K562 (cell line): ENCODE data around the gene CNR1. TPM values are rescaled to one million over a fixed set of nuclear protein-coding genes. Genes with fewer than 3 reads are reported as not detected.
A peak's percentile ranks its signal among the peaks of the same experiment; 100 is the strongest.

Source experiments
- ATAC-seq: fragments of 200-7000 bp; cut with Tn5 transposase; 3 replicates; pipeline ENCODE4 v1.9.1; 2020; ENCODE audit warnings: moderate library complexity
- BruUV-seq: library from RNA; stranded (reverse); fragments of 400-500 nt; replicated peaks from 2 replicates; lab custom pipeline; 2021; lab: Mats Ljungman, UMichigan
- CTCF ChIA-PET: fragments of 300-600 bp; formaldehyde crosslinking; extraction: SDS; loops from one replicate; lab custom pipeline; 2021; ENCODE audit warnings: low intra/inter-chr PET ratio; lab: Yijun Ruan, JAX
- POLR2A ChIA-PET: fragments of 300-600, 350-650 bp; sonication (Branson Sonifier 250); formaldehyde crosslinking; extraction: SDS; loops from one replicate; lab custom pipeline; 2021; ENCODE audit warnings: antibody characterized with exemption, inconsistent platforms; lab: Yijun Ruan, JAX
- DNase-seq, 4 experiments: peaks; one replicate each; pipeline versions ENCODE4 v3.0.0 to v3.0.0-alpha.2; 2011 to 2018; ENCODE audit warnings: low spot score in 3 of 4, mixed read lengths in 3 of 4; ENCODE audit errors: extremely low read depth in 1 of 4
- FAIRE-seq: peaks from 2 replicates; lab custom pipeline; 2011; peaks lifted over from hg19 to GRCh38; lab: Jason Lieb, UNC
- H2AFZ ChIP-seq: 2 replicates; pipeline ENCODE4 v1.6.0; 2011; ENCODE audit warnings: low read depth, low read length, control low read depth, inconsistent platforms
- H3K27ac ChIP-seq: fragments of 200-600 bp; 3 replicates; pipeline ENCODE4 v1.8.0; 2011; ENCODE audit warnings: low read depth, mild to moderate bottlenecking, control low read depth, inconsistent platforms, low read length, moderate library complexity, mixed read lengths; ENCODE audit errors: extremely low read depth
- H3K27me3 ChIP-seq, 2 experiments: fragments of 300-600 bp in 1 of 2; 2 replicates in 1 of 2; 3 replicates in 1 of 2; pipeline versions ENCODE4 v1.6.0 to v1.8.0; 2011; ENCODE audit warnings: inconsistent platforms in 2 of 2, low read length in 2 of 2, mild to moderate bottlenecking in 1 of 2, mixed read lengths in 1 of 2, moderate library complexity in 1 of 2; ENCODE audit not compliant: control insufficient read depth in 2 of 2, insufficient read depth in 2 of 2
- H3K36me3 ChIP-seq: fragments of 300-600 bp; 3 replicates; pipeline ENCODE4 v1.8.0; 2011; ENCODE audit warnings: mild to moderate bottlenecking, low read length, inconsistent platforms; ENCODE audit not compliant: control insufficient read depth, insufficient read depth
- H3K4me1 ChIP-seq, 2 experiments: fragments of 200-600 bp in 1 of 2; replicated peaks in 1 of 2; 2 replicates in 1 of 2; 3 replicates in 1 of 2; pipeline versions ENCODE4 v1.5.1 to v1.8.0; 2011; ENCODE audit warnings: inconsistent platforms in 2 of 2, low read length in 2 of 2, mild to moderate bottlenecking in 1 of 2, mixed read lengths in 1 of 2, moderate library complexity in 1 of 2; ENCODE audit not compliant: control insufficient read depth in 2 of 2, insufficient read depth in 2 of 2
- H3K4me2 ChIP-seq: 2 replicates; pipeline ENCODE4 v1.6.1; 2011; ENCODE audit warnings: low read length, control low read depth, inconsistent platforms, mixed read lengths; ENCODE audit not compliant: insufficient read depth
- H3K4me3 ChIP-seq: fragments of 200-600 bp; sonication (generic), shearing (Covaris generic); 2 replicates; pipeline ENCODE4 v1.5.1; 2016; ENCODE audit warnings: control low read depth, inconsistent platforms
- H3K79me2 ChIP-seq: fragments of 200-600 bp; 3 replicates; pipeline ENCODE4 v1.8.0; 2011; ENCODE audit warnings: low read length, inconsistent platforms; ENCODE audit not compliant: control insufficient read depth, insufficient read depth
- H3K9ac ChIP-seq, 2 experiments: 2 replicates each; pipeline versions ENCODE4 v1.6.0 to v1.6.1; 2011; ENCODE audit warnings: low read depth in 2 of 2, low read length in 2 of 2, control low read depth in 1 of 2, inconsistent platforms in 1 of 2, mild to moderate bottlenecking in 1 of 2, mixed read lengths in 1 of 2; ENCODE audit not compliant: insufficient read depth in 1 of 2
- H3K9me1 ChIP-seq: one replicate; pipeline ENCODE4 v1.6.0; 2011; ENCODE audit warnings: inconsistent platforms, mild to moderate bottlenecking, low read length, moderate library complexity; ENCODE audit not compliant: control insufficient read depth, insufficient read depth
- H3K9me3 ChIP-seq: replicated peaks from 2 replicates; pipeline ENCODE4 v1.5.1; 2011; ENCODE audit warnings: low read depth, low read length, inconsistent platforms; ENCODE audit not compliant: control insufficient read depth, insufficient read depth
- H4K20me1 ChIP-seq: replicated peaks from 2 replicates; pipeline ENCODE4 v1.6.1; 2011; ENCODE audit warnings: low read length, inconsistent platforms, mixed read lengths; ENCODE audit not compliant: control insufficient read depth, insufficient read depth
- CBX8 ChIP-seq: fragments of 200-600 bp; sonication (generic); IDR thresholded peaks from 2 replicates; pipeline ENCODE4 v1.6.1; 2012; ENCODE audit warnings: borderline replicate concordance, mixed run types, low read depth, mild to moderate bottlenecking, moderate library complexity, mixed read lengths, low read length, control low read depth, inconsistent platforms; ENCODE audit not compliant: poor library complexity, severe bottlenecking; ENCODE audit errors: extremely low read depth
- WGBS: fragments of 100-300 bp; shearing (Covaris generic); methylation state at CpG from one replicate; pipeline ENCODE4 v1.1.6; 2016; ENCODE audit warnings: low coverage, mixed read lengths; ENCODE audit not compliant: insufficient coverage; ENCODE audit errors: missing lambda C conversion rate; 5-methylcytosine and 5-hydroxymethylcytosine counted together
- in situ Hi-C: fragments of 300-500 bp; cut with MboI; formaldehyde crosslinking; loops from 4 replicates; pipeline ENCODE4 v1.15.0; 2018; ENCODE audit warnings: inconsistent platforms, mixed read lengths
- intact Hi-C: fragments of 100-400 bp; cut with micrococcal nuclease; formaldehyde crosslinking; loops from 2 replicates; pipeline ENCODE4 v1.14.2; 2022
- polyA plus RNA-seq, 8 experiments: library from polyadenylated mRNA; depleted of rRNA in 4 of 8; stranded (reverse) in 5 of 8; unstranded in 3 of 8; fragments of >200 nt; fragmentation: Nextera tagmentation in 2 of 8; fragmentation: Illumina TruSeq in 1 of 8; extraction: Ambion mirVana in 2 of 8; extraction: Trizol in 1 of 8; gene quantifications; 2 replicates each; pipeline versions ENCODE4 v1.2.1 to v1.2.3, GENCODE V29; 2011 to 2014; ENCODE audit warnings: inconsistent platforms in 1 of 8, missing spikeins in 1 of 8
- total RNA-seq, 7 experiments: library from RNA; depleted of rRNA in 6 of 7; stranded (reverse); fragments of >200 nt in 6 of 7; fragmentation: Illumina TruSeq in 2 of 7; extraction: Trizol in 2 of 7; gene quantifications; 2 replicates each; pipeline versions ENCODE4 v1.2.1 to v1.2.3, GENCODE V29; 2011 to 2021; ENCODE audit warnings: low replicate concordance in 1 of 7
- TF ChIP-seq, protein P1 (sequence below): fragments of 450-650 bp; conservative IDR thresholded peaks from 2 replicates; pipeline ENCODE4 v1.6.1; 2016; ENCODE audit warnings: missing genetic modification characterization, low read depth, mild to moderate bottlenecking, missing compliant biosample characterization, moderate library complexity
- TF ChIP-seq, protein P2 (sequence below): fragments of 250-450 bp; sonication (Bioruptor Pico); IDR thresholded peaks from 2 replicates; pipeline ENCODE4 v1.6.1; 2021; ENCODE audit warnings: mild to moderate bottlenecking

CNR1 gene
- total and polyA plus RNA-seq, 9 of the 15 experiments (the other 6 are each of a cell fraction or from before 2014, with no cell fraction given): 0.50 to 1.9 (median 1.2) TPM; not detected in 1

DNA sequence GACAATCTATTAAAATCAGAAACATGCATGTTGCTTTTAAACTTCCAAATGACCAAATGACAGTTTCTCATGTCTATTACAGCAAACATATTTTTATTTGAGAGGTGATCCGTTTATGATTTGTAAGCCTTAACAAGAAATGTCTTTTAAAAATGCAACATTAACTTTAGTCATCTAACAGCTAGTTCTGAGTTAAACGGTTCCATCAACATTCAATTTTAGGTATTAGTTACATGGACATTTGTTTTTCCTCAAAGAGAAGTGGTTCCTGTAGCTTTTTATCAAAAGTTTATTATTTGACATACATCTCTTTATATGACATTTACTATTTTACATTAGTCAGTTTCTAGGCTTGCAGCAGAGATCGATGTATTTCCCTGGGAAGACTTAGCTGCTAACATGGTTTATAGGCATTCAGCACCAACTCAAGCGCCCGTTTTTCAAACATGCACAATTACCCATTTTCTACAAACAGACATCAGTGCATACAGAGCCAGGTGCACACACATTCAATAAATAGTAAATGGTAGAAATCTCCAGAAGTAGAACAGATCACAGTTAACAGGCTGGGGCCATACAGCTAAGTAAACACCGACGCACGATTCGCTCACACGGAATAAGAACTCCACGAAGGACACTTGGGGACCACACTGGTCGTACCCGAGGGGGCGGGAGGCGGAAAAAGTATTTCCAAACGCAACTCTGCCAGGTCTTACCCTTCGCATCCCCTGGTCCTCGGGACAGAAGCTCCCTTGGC, 882 bp downstream of the CNR1 start:
- Histone ChIP-seq H3K27ac (no peak overlapping the region), H3K4me3 (no peak overlapping the region), H3K79me2 (no peaks in the 10 kb centered on the region), H4K20me1 (no peaks in the 10 kb centered on the region; the same call in 1 of the 2 replicates), H3K9me1 (no peaks in the 10 kb centered on the region), H2AFZ (no peak overlapping the region), H3K9me3 (no peaks in the 10 kb centered on the region), H3K36me3 (no peaks in the 10 kb centered on the region), H3K4me1 (peaks cover 0 to 22% of the 10 kb centered on the region in 2 experiments; a peak in 2 of 5 replicates), H3K9ac (no peak overlapping the region; a peak in 1 of 4 replicates), H3K4me2 (0 out of 2 replicates have a peak overlapping the region, but pooled peaks have one; percentile 1), H3K27me3 (peaks cover 8 to 32% of the 10 kb centered on the region in 2 experiments; a peak in 4 of 5 replicates)
- no peak for DNase-seq
- ChIA-PET CTCF (no interaction called here), POLR2A (no interaction called here)
- intact Hi-C loops (no loop called here), in situ Hi-C loops (no loop called here)
- WGBS: 21% methylated on average over 18 of the region's 18 CpGs
- BruUV-seq: no TSS peak
- FAIRE-seq: no peak
- TF ChIP-seq, protein P1, sequence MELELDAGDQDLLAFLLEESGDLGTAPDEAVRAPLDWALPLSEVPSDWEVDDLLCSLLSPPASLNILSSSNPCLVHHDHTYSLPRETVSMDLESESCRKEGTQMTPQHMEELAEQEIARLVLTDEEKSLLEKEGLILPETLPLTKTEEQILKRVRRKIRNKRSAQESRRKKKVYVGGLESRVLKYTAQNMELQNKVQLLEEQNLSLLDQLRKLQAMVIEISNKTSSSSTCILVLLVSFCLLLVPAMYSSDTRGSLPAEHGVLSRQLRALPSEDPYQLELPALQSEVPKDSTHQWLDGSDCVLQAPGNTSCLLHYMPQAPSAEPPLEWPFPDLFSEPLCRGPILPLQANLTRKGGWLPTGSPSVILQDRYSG (tag): no peak
- peak; percentile 62 for TF ChIP-seq CBX8
- TF ChIP-seq, protein P2, sequence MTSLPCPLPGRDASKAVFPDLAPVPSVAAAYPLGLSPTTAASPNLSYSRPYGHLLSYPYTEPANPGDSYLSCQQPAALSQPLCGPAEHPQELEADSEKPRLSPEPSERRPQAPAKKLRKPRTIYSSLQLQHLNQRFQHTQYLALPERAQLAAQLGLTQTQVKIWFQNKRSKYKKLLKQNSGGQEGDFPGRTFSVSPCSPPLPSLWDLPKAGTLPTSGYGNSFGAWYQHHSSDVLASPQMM (CRISPR knock-in tag): no peak
- no peak for ATAC-seq
